Tibial nerve (tissue), 4 donors: Measurements from ENCODE around the gene ARL2BP. TPM values are rescaled to one million over a fixed set of nuclear protein-coding genes. Genes with fewer than 3 reads are reported as not detected.
"Not testable (repeated sequence)": the region's sequence is repeated elsewhere in the genome, so short reads cannot be mapped to it uniquely, and the experiment has no call there.

ENCODE experiments used
- DNase-seq, 2 donors: peaks; one replicate each; pipeline ENCODE4 v3.0.0-alpha.2; 2019; ENCODE audit warnings: low spot score in 2 of 2
- H3K27ac ChIP-seq, 4 donors: fragments of 200-600 bp; sonication (generic) in 3 of 4; one replicate each; pipeline ENCODE4 v1.5.1; 2017 to 2019; ENCODE audit warnings: mild to moderate bottlenecking in 1 of 4
- H3K27me3 ChIP-seq, 2 donors: fragments of 200-600 bp; sonication (generic) in 1 of 2; one replicate each; pipeline versions ENCODE4 v1.5.1 to v1.6.0; 2017 to 2019
- H3K36me3 ChIP-seq, 3 donors: fragments of 200-600 bp; sonication (generic); one replicate each; pipeline ENCODE4 v1.5.1; 2018 to 2019
- H3K4me1 ChIP-seq, 4 donors: fragments of 200-600 bp; sonication (generic) in 3 of 4; one replicate each; pipeline ENCODE4 v1.5.1; 2017 to 2019
- H3K4me3 ChIP-seq, 4 donors: fragments of 200-600 bp; sonication (generic) in 3 of 4; one replicate each; pipeline ENCODE4 v1.5.1; 2017 to 2019; ENCODE audit warnings: mild to moderate bottlenecking in 1 of 4, moderate library complexity in 1 of 4
- H3K9me3 ChIP-seq, 4 donors: fragments of 200-600 bp; sonication (generic) in 3 of 4; one replicate each; pipeline ENCODE4 v1.5.1; 2017 to 2019
- CTCF ChIP-seq, 5 experiments: fragments of 200-600 bp in 3 of 5; fragments of 450-650 bp in 2 of 5; sonication (generic) in 3 of 5; IDR thresholded peaks; one replicate each; pipeline ENCODE4 v1.5.1; 2016 to 2019; ENCODE audit warnings: antibody characterized with exemption in 5 of 5, mild to moderate bottlenecking in 3 of 5, moderate library complexity in 2 of 5
- EP300 ChIP-seq, 2 donors: sonication (generic); formaldehyde crosslinking; IDR thresholded peaks; one replicate each; pipeline ENCODE4 v1.6.1; 2017; ENCODE audit warnings: antibody characterized with exemption in 2 of 2, mild to moderate bottlenecking in 1 of 2
- POLR2A ChIP-seq, 2 donors: fragments of 450-650 bp; IDR thresholded peaks; one replicate each; pipeline ENCODE4 v1.6.1; 2017; ENCODE audit warnings: antibody characterized with exemption in 2 of 2, mild to moderate bottlenecking in 2 of 2, moderate library complexity in 2 of 2
- WGBS, 2 donors: methylation state at CpG; one replicate each; pipeline ENCODE4 v1.1.5; 2018; 5-methylcytosine and 5-hydroxymethylcytosine counted together
- total RNA-seq, 4 donors: library from RNA; depleted of rRNA; stranded (reverse); fragments of >200 nt; gene quantifications; one replicate each; pipeline ENCODE4 v1.1.0, GENCODE V29; 2016

ARL2BP gene
- total RNA-seq, 4 donors from 2014 or later = 54.0 to 63.8 (median 55.5) TPM

- TF ChIP-seq CTCF (IDR thresholded peaks at IDR 0.05) (no peak), POLR2A (IDR thresholded peaks at IDR 0.05) (no peak), EP300 (IDR thresholded peaks at IDR 0.05) (no peak)
- H3K4me3 ChIP-seq = no peak overlapping the region
- 75% methylated on average over 7 of the region's 7 CpGs for WGBS, 2 donors
- H3K36me3 ChIP-seq = no peaks in the 10 kb centered on the region
- DNase-seq = no peak
- peak overlapping the region; percentile 52 to 92 (median 84) for H3K27ac ChIP-seq
- H3K27me3 ChIP-seq = no peaks in the 10 kb centered on the region
- no peaks in the 10 kb centered on the region for H3K9me3 ChIP-seq
- peaks cover 6 to 86% (median 34%) of the 10 kb centered on the region in 4 donors for H3K4me1 ChIP-seq
Measured at GRCh38 chr16:57271063-57271345, 25.9 kb downstream of the ARL2BP start.

GRCh38 chr16:57271867-57272495, 26.9 kb downstream of the ARL2BP start:
- Histone ChIP-seq H3K9me3 (no peaks in the 10 kb centered on the region), H3K27me3 (no peaks in the 10 kb centered on the region), H3K27ac (peak overlapping the region in 2 of 4 donors; percentile 89 to 92), H3K4me1 (peaks cover 6 to 86% (median 36%) of the 10 kb centered on the region in 4 donors), H3K4me3 (no peak overlapping the region), H3K36me3 (no peaks in the 10 kb centered on the region)
- no peak for DNase-seq
- WGBS, 2 donors = 76 to 84% methylated on average over 5 of the region's 5 CpGs
- no peak for TF ChIP-seq POLR2A (IDR thresholded peaks at IDR 0.05)
- no peak for TF ChIP-seq EP300 (IDR thresholded peaks at IDR 0.05)
- TF ChIP-seq CTCF (IDR thresholded peaks at IDR 0.05) = no peak

GRCh38 chr16:57273359-57273758, 28.3 kb downstream of the ARL2BP start:
- H3K4me1 ChIP-seq = peaks cover 0 to 85% (median 34%) of the 10 kb centered on the region in 4 donors

GRCh38 chr16:57273826-57274225, 28.8 kb downstream of the ARL2BP start:
- Histone ChIP-seq H3K27me3 (no peaks in the 10 kb centered on the region), H3K9me3 (no peaks in the 10 kb centered on the region), H3K4me1 (peaks cover 0 to 85% (median 30%) of the 10 kb centered on the region in 4 donors), H3K4me3 (no peak overlapping the region), H3K27ac (peak overlapping the region in 2 of 4 donors; percentile 89 to 92), H3K36me3 (no peaks in the 10 kb centered on the region)
- no peak for DNase-seq
- TF ChIP-seq CTCF (IDR thresholded peaks at IDR 0.05) = no peak
- no peak for TF ChIP-seq POLR2A (IDR thresholded peaks at IDR 0.05)
- no peak for TF ChIP-seq EP300 (IDR thresholded peaks at IDR 0.05)
- 87 to 92% methylated on average over 5 of the region's 5 CpGs for WGBS, 2 donors

More at GRCh38 chr16:57273359-57273758, 28.3 kb downstream of the ARL2BP start:
- TF ChIP-seq CTCF (IDR thresholded peaks at IDR 0.05) (no peak), EP300 (IDR thresholded peaks at IDR 0.05) (no peak), POLR2A (IDR thresholded peaks at IDR 0.05) (no peak)
- DNase-seq = no peak
- WGBS, 2 donors = 63 to 80% methylated on average over 1 of the region's 1 CpG
- H3K27ac ChIP-seq = peak overlapping the region in 2 of 4 donors; percentile 89 to 92
- H3K9me3 ChIP-seq = no peaks in the 10 kb centered on the region
- H3K4me3 ChIP-seq = no peak overlapping the region
- H3K27me3 ChIP-seq = no peaks in the 10 kb centered on the region
- no peaks in the 10 kb centered on the region for H3K36me3 ChIP-seq

GRCh38 chr16:57275946-57276345, 30.9 kb downstream of the ARL2BP start:
- DNase-seq, H3K36me3 ChIP-seq, H3K4me3 ChIP-seq, H3K27me3 ChIP-seq, H3K9me3 ChIP-seq: not testable (repeated sequence)
- Histone ChIP-seq H3K4me1 (peaks cover 0 to 90% (median 25%) of the 10 kb centered on the region in 4 donors), H3K27ac (peak overlapping the region in 3 of 4 donors; percentile 38 to 88 (median 88))
- WGBS, 2 donors = 63 to 76% methylated on average over 5 of the region's 5 CpGs
